Measurements from ENCODE around the gene FLG. TPM values are rescaled to one million over a fixed set of nuclear protein-coding genes. Genes with fewer than 3 reads are reported as not detected.
"Not testable (repeated sequence)": the region's sequence is repeated elsewhere in the genome, so short reads cannot be mapped to it uniquely, and the experiment has no call there.

Gene FLG
- total RNA-seq, 1 experiment from 2014 or later: not detected

DNA sequence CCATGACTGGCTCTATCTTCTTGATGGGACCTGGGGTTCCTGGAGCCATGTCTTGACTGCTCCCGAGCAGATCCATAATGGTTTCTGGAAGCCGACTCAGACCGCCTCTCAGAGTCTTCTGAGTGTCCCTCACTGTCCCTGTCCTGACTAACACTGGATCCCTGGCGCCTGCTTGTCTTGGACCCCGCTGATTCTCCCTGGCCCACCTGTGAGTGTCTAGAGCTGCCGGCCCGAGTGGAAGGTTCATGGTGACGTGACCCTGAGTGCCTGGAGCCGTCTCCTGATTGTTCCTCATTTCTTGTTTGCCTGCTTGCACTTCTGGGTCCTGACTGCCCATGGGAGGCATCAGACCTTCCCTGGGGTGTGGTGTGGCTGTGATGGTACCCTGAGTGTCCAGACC lies 15.1 kb downstream of the FLG start:
- Histone ChIP-seq H3K4me1 (ENCODE audit: low read length) (no peaks in the 10 kb centered on the region), H3K27ac (ENCODE audit: low read length) (no peak overlapping the region), H3K79me2 (ENCODE audit: low read length) (no peaks in the 10 kb centered on the region), H4K20me1 (ENCODE audit: insufficient read depth, low read depth, low read length) (no peaks in the 10 kb centered on the region), H2AFZ (ENCODE audit: low read length) (no peak overlapping the region), H3K9ac (ENCODE audit: low read length) (no peak overlapping the region), H3K4me2 (ENCODE audit: low read depth, low read length, poor library complexity, severe bottlenecking) (no peak overlapping the region), H3K27me3 (ENCODE audit: low read length) (no peaks in the 10 kb centered on the region), H3K9me3 (ENCODE audit: low read length) (no peaks in the 10 kb centered on the region), H3K9me2 (replicated peaks; ENCODE audit: insufficient read depth, low read length) (no peaks in the 10 kb centered on the region), H3K36me3 (ENCODE audit: insufficient read depth, low read length) (no peaks in the 10 kb centered on the region), H3K4me3 (ENCODE audit: low read length) (no peak overlapping the region)
- DNase-seq: no peak

DNA sequence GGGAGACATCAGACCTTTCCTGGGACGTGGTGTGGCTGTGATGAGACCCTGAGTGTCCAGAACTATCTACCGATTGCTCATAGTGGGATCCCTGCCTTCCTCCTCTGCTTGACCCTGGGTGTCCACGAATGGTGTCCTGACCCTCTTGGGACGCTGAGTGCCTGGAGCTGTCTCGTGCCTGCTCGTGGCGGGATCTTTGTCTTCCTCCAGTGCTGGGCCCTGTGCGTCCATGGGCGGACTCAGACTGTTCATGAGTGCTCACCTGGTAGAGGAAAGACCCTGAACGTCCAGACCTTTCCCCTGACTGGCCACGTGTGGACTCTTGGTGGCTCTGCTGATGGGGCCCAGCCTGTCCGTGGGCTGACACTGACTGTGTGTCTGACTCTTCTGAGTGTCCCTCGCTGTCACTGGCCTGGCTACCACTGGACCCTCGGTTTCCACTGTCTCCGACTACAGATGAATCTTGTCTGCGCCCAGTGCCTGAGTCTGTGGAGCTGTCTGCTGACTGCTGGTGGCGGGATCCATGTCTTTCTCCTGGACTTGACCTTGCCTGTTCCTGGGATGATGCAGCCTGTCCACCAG lies 15.6 kb downstream of the FLG start:
- not testable (repeated sequence) for H3K4me3 ChIP-seq (ENCODE audit: low read length); H3K9ac ChIP-seq (ENCODE audit: low read length); H3K4me1 ChIP-seq (ENCODE audit: low read length); H2AFZ ChIP-seq (ENCODE audit: low read length); H3K9me3 ChIP-seq (ENCODE audit: low read length); H3K79me2 ChIP-seq (ENCODE audit: low read length); H3K4me2 ChIP-seq (ENCODE audit: low read depth, low read length, poor library complexity, severe bottlenecking); H3K27me3 ChIP-seq (ENCODE audit: low read length); H3K27ac ChIP-seq (ENCODE audit: low read length); H4K20me1 ChIP-seq (ENCODE audit: insufficient read depth, low read depth, low read length); H3K9me2 ChIP-seq (replicated peaks; ENCODE audit: insufficient read depth, low read length); DNase-seq; H3K36me3 ChIP-seq (ENCODE audit: insufficient read depth, low read length)

DNA sequence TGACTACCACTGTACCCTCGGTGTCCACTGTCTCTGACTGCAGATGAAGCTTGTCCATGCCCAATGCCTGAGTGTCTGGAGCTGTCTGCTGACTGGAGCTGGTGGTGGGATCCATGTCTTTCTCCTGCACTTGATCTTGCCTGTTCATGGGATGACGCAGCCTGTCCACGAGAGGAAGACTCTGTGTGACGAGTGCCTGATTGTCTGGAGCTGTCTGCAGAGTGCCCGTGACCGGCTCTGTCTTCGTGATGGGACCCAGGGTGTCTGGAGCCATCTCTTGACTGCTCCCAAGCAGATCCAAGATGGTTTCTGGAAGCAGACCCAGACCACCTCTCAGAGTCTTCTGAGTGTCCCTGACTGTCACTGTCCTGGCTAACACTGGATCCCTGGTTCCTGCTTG lies 16.3 kb downstream of the FLG start:
- not testable (repeated sequence) for H3K9me3 ChIP-seq (ENCODE audit: low read length); H2AFZ ChIP-seq (ENCODE audit: low read length); H3K4me3 ChIP-seq (ENCODE audit: low read length); H3K9me2 ChIP-seq (replicated peaks; ENCODE audit: insufficient read depth, low read length); H3K36me3 ChIP-seq (ENCODE audit: insufficient read depth, low read length); H3K4me2 ChIP-seq (ENCODE audit: low read depth, low read length, poor library complexity, severe bottlenecking); H3K9ac ChIP-seq (ENCODE audit: low read length); H3K79me2 ChIP-seq (ENCODE audit: low read length); H3K27me3 ChIP-seq (ENCODE audit: low read length); H3K27ac ChIP-seq (ENCODE audit: low read length); H4K20me1 ChIP-seq (ENCODE audit: insufficient read depth, low read depth, low read length); DNase-seq; H3K4me1 ChIP-seq (ENCODE audit: low read length)

DNA sequence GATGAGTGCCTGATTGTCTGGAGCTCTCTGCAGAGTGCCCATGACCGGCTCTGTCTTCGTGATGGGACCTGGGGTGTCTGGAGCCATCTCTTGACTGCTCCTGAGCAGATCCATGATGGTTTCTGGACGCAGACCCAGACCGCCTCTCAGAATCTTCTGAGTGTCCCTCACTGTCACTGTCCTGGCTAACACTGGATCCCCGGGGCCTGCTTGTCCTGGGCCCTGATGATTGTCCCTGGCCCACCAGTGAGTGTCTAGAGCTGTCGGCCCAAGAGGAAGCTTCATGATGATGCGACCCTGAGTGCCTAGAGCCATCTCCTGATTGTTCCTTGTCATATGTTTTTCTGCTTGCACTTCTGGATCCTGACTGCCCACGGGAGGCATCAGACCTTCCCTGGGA lies 17.1 kb downstream of the FLG start:
- not testable (repeated sequence) for H3K79me2 ChIP-seq (ENCODE audit: low read length); H2AFZ ChIP-seq (ENCODE audit: low read length); H3K4me1 ChIP-seq (ENCODE audit: low read length); H3K27ac ChIP-seq (ENCODE audit: low read length); H3K36me3 ChIP-seq (ENCODE audit: insufficient read depth, low read length); H3K4me2 ChIP-seq (ENCODE audit: low read depth, low read length, poor library complexity, severe bottlenecking); H4K20me1 ChIP-seq (ENCODE audit: insufficient read depth, low read depth, low read length); H3K27me3 ChIP-seq (ENCODE audit: low read length); H3K9me3 ChIP-seq (ENCODE audit: low read length); H3K9me2 ChIP-seq (replicated peaks; ENCODE audit: insufficient read depth, low read length); DNase-seq; H3K9ac ChIP-seq (ENCODE audit: low read length); H3K4me3 ChIP-seq (ENCODE audit: low read length)

DNA sequence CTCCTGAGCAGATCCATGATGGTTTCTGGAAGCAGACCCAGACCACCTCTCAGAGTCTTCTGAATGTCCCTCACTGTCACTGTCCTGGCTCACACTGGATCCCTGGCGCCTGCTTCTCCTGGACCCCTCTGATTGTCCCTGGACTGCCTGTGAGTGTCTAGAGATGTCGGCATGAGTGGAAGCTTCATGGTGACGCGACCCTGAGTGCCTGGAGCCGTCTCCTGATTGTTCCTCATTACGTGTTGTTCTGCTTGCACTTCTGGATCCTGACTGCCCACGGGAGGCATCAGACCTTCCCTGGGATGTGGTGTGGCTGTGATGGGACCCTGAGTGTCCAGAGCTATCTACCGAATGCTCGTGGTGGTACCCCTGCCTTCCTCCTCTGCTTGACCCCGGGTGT lies 18.9 kb downstream of the FLG start:
- not testable (repeated sequence) for H3K79me2 ChIP-seq (ENCODE audit: low read length); H2AFZ ChIP-seq (ENCODE audit: low read length); DNase-seq; H3K36me3 ChIP-seq (ENCODE audit: insufficient read depth, low read length); H3K27me3 ChIP-seq (ENCODE audit: low read length); H3K4me2 ChIP-seq (ENCODE audit: low read depth, low read length, poor library complexity, severe bottlenecking); H3K4me1 ChIP-seq (ENCODE audit: low read length); H3K9ac ChIP-seq (ENCODE audit: low read length); H3K9me3 ChIP-seq (ENCODE audit: low read length); H4K20me1 ChIP-seq (ENCODE audit: insufficient read depth, low read depth, low read length); H3K9me2 ChIP-seq (replicated peaks; ENCODE audit: insufficient read depth, low read length); H3K4me3 ChIP-seq (ENCODE audit: low read length); H3K27ac ChIP-seq (ENCODE audit: low read length)

DNA sequence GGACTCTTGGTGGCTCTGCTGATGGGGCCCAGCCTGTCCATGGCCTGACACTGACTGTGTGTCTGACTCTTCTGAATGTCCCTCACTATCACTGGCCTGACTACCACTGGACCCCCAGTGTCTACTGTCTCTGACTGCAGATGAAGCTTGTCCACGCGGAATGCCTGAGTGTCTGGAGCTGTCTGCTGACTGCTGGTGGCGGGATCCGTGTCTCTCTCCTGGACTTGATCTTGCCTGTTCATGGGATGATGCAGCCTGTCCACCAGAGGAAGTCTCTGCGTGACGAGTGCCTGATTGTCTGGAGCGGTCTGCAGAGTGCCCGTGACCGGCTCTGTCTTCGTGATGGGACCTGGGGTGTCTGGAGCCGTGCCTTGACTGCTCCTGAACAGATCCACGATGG lies 20.3 kb downstream of the FLG start:
- H3K9me2 ChIP-seq (replicated peaks; ENCODE audit: insufficient read depth, low read length); H3K36me3 ChIP-seq (ENCODE audit: insufficient read depth, low read length): not testable (repeated sequence)

DNA sequence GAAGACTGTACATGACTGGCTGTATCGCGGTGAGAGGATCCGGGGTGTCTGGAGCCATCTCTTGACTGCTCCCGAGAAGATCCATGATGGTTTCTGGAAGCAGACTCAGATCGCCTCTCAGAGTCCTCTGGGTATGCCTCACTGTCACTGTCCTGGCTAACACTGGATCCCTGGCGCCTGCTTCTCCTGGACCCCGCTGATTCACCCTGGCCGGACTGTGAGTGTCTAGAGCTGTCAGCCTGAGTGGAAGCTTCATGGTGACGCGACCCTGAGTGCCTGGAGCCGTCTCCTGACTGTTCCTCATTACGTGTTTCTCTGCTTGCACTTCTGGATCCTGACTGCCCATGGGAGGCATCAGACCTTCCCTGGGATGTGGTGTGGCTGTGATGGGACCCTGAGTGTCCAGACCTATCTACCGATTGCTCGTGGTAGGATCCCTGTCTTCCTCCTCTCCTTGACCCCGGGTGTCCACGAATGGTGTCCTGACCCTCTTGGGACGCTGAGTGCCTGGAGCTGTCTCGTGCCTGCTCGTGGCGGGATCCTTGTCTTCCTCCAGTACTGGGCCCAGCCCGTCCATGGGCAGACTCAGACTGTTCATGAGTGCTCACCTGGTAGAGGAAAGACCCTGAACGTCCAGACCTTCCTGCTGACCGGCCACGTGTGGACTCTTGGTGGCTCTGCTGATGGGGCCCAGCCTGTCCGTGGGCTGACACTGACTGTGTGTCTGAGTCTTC lies 21.7 kb downstream of the FLG start:
- not testable (repeated sequence) for H3K9me2 ChIP-seq (replicated peaks; ENCODE audit: insufficient read depth, low read length); H3K9ac ChIP-seq (ENCODE audit: low read length); H3K4me3 ChIP-seq (ENCODE audit: low read length); H3K79me2 ChIP-seq (ENCODE audit: low read length); H3K9me3 ChIP-seq (ENCODE audit: low read length); H3K27me3 ChIP-seq (ENCODE audit: low read length); H4K20me1 ChIP-seq (ENCODE audit: insufficient read depth, low read depth, low read length); DNase-seq; H3K4me2 ChIP-seq (ENCODE audit: low read depth, low read length, poor library complexity, severe bottlenecking); H2AFZ ChIP-seq (ENCODE audit: low read length); H3K4me1 ChIP-seq (ENCODE audit: low read length); H3K27ac ChIP-seq (ENCODE audit: low read length); H3K36me3 ChIP-seq (ENCODE audit: insufficient read depth, low read length)

More for the DNA sequence above, 20.3 kb downstream of the FLG start:
- H3K9me3 ChIP-seq (ENCODE audit: low read length); H3K79me2 ChIP-seq (ENCODE audit: low read length); H3K27me3 ChIP-seq (ENCODE audit: low read length); H4K20me1 ChIP-seq (ENCODE audit: insufficient read depth, low read depth, low read length); H3K4me1 ChIP-seq (ENCODE audit: low read length); H3K9ac ChIP-seq (ENCODE audit: low read length); DNase-seq; H3K4me2 ChIP-seq (ENCODE audit: low read depth, low read length, poor library complexity, severe bottlenecking); H3K27ac ChIP-seq (ENCODE audit: low read length); H2AFZ ChIP-seq (ENCODE audit: low read length); H3K4me3 ChIP-seq (ENCODE audit: low read length): not testable (repeated sequence)

DNA sequence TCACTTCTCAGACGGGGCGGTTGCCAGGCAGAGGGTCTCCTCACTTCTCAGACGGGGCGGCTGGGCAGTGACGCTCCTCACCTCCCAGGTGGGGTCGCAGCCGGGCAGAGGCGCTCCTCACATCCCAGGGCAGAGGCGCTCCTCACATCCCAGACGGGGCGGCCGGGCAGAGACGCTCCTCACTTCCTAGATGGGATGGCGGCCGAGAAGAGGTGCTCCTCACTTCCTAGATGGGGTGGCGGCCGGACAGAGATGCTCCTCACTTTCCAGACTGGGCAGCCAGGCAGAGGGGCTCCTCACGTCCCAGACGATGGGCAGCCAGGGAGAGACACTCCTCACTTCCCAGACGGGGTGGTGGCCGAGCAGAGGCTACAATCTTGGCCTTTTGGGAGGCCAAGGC lies 68.6 kb downstream of the FLG start:
- not testable (repeated sequence) for H3K9ac ChIP-seq (ENCODE audit: low read length); DNase-seq; H3K79me2 ChIP-seq (ENCODE audit: low read length); H3K4me2 ChIP-seq (ENCODE audit: low read depth, low read length, poor library complexity, severe bottlenecking); H2AFZ ChIP-seq (ENCODE audit: low read length); H3K4me3 ChIP-seq (ENCODE audit: low read length); H4K20me1 ChIP-seq (ENCODE audit: insufficient read depth, low read depth, low read length); H3K27me3 ChIP-seq (ENCODE audit: low read length); H3K9me3 ChIP-seq (ENCODE audit: low read length); H3K9me2 ChIP-seq (replicated peaks; ENCODE audit: insufficient read depth, low read length); H3K4me1 ChIP-seq (ENCODE audit: low read length); H3K27ac ChIP-seq (ENCODE audit: low read length); H3K36me3 ChIP-seq (ENCODE audit: insufficient read depth, low read length)

Data from Karpas-422 (cell line).